ENCODE measurements around the gene MAST4.
"Not testable (repeated sequence)": the region's sequence is repeated elsewhere in the genome, so short reads cannot be mapped to it uniquely, and the experiment has no call there.

MAST4 gene

GRCh38 chr5:67168069-67168468 is 571.9 kb downstream of the MAST4 start:
- Histone ChIP-seq H3K36me3 (ENCODE audit: control insufficient read depth, low read length) (no peaks in the 10 kb centered on the region), H3K4me1 (ENCODE audit: control insufficient read depth, low read length) (peaks cover 33% of the 10 kb centered on the region), H3K9me3 (ENCODE audit: control insufficient read depth, insufficient read depth, low read length) (no peaks in the 10 kb centered on the region), H3K9me2 (replicated peaks; ENCODE audit: control insufficient read depth, low read length) (no peaks in the 10 kb centered on the region), H3K27me3 (ENCODE audit: control insufficient read depth, low read length) (no peaks in the 10 kb centered on the region), H3K79me2 (ENCODE audit: control insufficient read depth, low read length) (no peaks in the 10 kb centered on the region), H4K20me1 (ENCODE audit: control insufficient read depth, insufficient read depth, low read depth, low read length) (no peaks in the 10 kb centered on the region), H3K4me3 (ENCODE audit: low read length) (no peak overlapping the region), H3K27ac (ENCODE audit: low read depth, low read length) (no peak overlapping the region), H3F3A (ENCODE audit: control insufficient read depth, insufficient read depth) (no peaks in the 10 kb centered on the region), H3K4me2 (ENCODE audit: low read length) (no peak overlapping the region)
- TF ChIP-seq EZH2phosphoT487 (IDR thresholded peaks at IDR 0.05; ENCODE audit: borderline replicate concordance, low read length) (no peak), CTCF (IDR thresholded peaks at IDR 0.05; ENCODE audit: low read depth, low read length, poor library complexity, severe bottlenecking) (no peak)

GRCh38 chr5:67170767-67171166 is 574.6 kb downstream of the MAST4 start:
- no peaks in the 10 kb centered on the region for H3K9me2 ChIP-seq (replicated peaks; ENCODE audit: control insufficient read depth, low read length)
- H3K27ac ChIP-seq (ENCODE audit: low read depth, low read length): no peak overlapping the region
- peaks cover 25% of the 10 kb centered on the region for H3K4me1 ChIP-seq (ENCODE audit: control insufficient read depth, low read length)
- no peaks in the 10 kb centered on the region for H3K79me2 ChIP-seq (ENCODE audit: control insufficient read depth, low read length)
- H3K9me3 ChIP-seq (ENCODE audit: control insufficient read depth, insufficient read depth, low read length): no peaks in the 10 kb centered on the region
- H3K36me3 ChIP-seq (ENCODE audit: control insufficient read depth, low read length): no peaks in the 10 kb centered on the region
- TF ChIP-seq CTCF (IDR thresholded peaks at IDR 0.05; ENCODE audit: low read depth, low read length, poor library complexity, severe bottlenecking) (no peak), EZH2phosphoT487 (IDR thresholded peaks at IDR 0.05; ENCODE audit: borderline replicate concordance, low read length) (no peak)
- H3F3A ChIP-seq (ENCODE audit: control insufficient read depth, insufficient read depth): no peaks in the 10 kb centered on the region
- H3K4me2 ChIP-seq (ENCODE audit: low read length): no peak overlapping the region
- H3K4me3 ChIP-seq (ENCODE audit: low read length): no peak overlapping the region
- no peaks in the 10 kb centered on the region for H4K20me1 ChIP-seq (ENCODE audit: control insufficient read depth, insufficient read depth, low read depth, low read length)
- H3K27me3 ChIP-seq (ENCODE audit: control insufficient read depth, low read length): no peaks in the 10 kb centered on the region

GRCh38 chr5:67173351-67173750 is 577.2 kb downstream of the MAST4 start:
- H4K20me1 ChIP-seq (ENCODE audit: control insufficient read depth, insufficient read depth, low read depth, low read length); H3F3A ChIP-seq (ENCODE audit: control insufficient read depth, insufficient read depth); H3K27ac ChIP-seq (ENCODE audit: low read depth, low read length); H3K79me2 ChIP-seq (ENCODE audit: control insufficient read depth, low read length); H3K4me2 ChIP-seq (ENCODE audit: low read length); H3K9me2 ChIP-seq (replicated peaks; ENCODE audit: control insufficient read depth, low read length); H3K4me3 ChIP-seq (ENCODE audit: low read length); H3K27me3 ChIP-seq (ENCODE audit: control insufficient read depth, low read length); H3K4me1 ChIP-seq (ENCODE audit: control insufficient read depth, low read length): not testable (repeated sequence)
- peaks cover 14% of the 10 kb centered on the region for H3K36me3 ChIP-seq (ENCODE audit: control insufficient read depth, low read length)
- H3K9me3 ChIP-seq (ENCODE audit: control insufficient read depth, insufficient read depth, low read length): peaks cover 15% of the 10 kb centered on the region

DNA sequence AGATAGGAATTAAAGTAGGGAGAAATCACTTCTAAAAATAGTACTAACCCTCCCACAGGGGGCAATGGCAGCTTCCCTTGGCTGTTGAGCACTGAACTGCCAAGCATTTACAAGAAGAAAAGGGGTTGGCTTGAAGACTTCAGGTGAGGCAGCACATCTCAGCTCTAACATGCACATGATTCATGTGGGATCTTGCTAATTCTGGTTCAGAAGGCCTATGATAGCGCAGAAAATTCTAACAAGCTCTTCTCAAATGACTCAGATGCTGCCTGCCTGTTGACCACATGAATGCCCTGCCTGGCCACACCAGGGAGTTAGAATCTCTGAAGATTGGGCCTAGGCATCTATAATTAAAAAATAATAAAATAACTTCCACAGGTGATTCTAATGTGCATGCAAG is 577.8 kb downstream of the MAST4 start:
- Histone ChIP-seq H3K9me2 (replicated peaks; ENCODE audit: control insufficient read depth, low read length) (no peaks in the 10 kb centered on the region), H3K4me3 (ENCODE audit: low read length) (no peak overlapping the region), H3K4me2 (ENCODE audit: low read length) (no peak overlapping the region), H4K20me1 (ENCODE audit: control insufficient read depth, insufficient read depth, low read depth, low read length) (no peaks in the 10 kb centered on the region), H3K9me3 (ENCODE audit: control insufficient read depth, insufficient read depth, low read length) (peaks cover 21% of the 10 kb centered on the region), H3K27me3 (ENCODE audit: control insufficient read depth, low read length) (no peaks in the 10 kb centered on the region), H3K27ac (ENCODE audit: low read depth, low read length) (no peak overlapping the region), H3F3A (ENCODE audit: control insufficient read depth, insufficient read depth) (0 out of 2 replicates have a peak, but pooled peaks cover 3% of the 10 kb centered on the region), H3K79me2 (ENCODE audit: control insufficient read depth, low read length) (no peaks in the 10 kb centered on the region), H3K4me1 (ENCODE audit: control insufficient read depth, low read length) (peaks cover 8% of the 10 kb centered on the region; the same call in 1 of the 2 replicates), H3K36me3 (ENCODE audit: control insufficient read depth, low read length) (peaks cover 20% of the 10 kb centered on the region)
- TF ChIP-seq EZH2phosphoT487 (IDR thresholded peaks at IDR 0.05; ENCODE audit: borderline replicate concordance, low read length): no peak
- TF ChIP-seq CTCF (IDR thresholded peaks at IDR 0.05; ENCODE audit: low read depth, low read length, poor library complexity, severe bottlenecking): no peak

Measured in DOHH2 (cell line).